Cardiac septum (tissue), 1 donor: ENCODE results near the gene SCTR. TPM values are rescaled to one million over a fixed set of nuclear protein-coding genes. Genes with fewer than 3 reads are reported as not detected.

ENCODE experiments used
- DNase-seq: peaks from one replicate; pipeline ENCODE4 v3.0.0-alpha.2; 2020; ENCODE audit warnings: low spot score
- intact Hi-C: fragments of 100-400 bp; cut with DNase I; formaldehyde crosslinking; loops from one replicate; pipeline ENCODE4 v1.14.0; 2022
- total RNA-seq: library from RNA; stranded (reverse); fragmentation: NEBNext Ultra II Directional; extraction: Animal tissue kit (Norgen Biotek cat#: 25700); gene quantifications from one replicate; pipeline ENCODE4 v1.2.1, GENCODE V29; 2021
- donor health status: DM: no; HTN: no; CAD: no.

Gene SCTR
- total RNA-seq, 1 donor from 2014 or later = 0.59 TPM

GRCh38 chr2:119490106-119490505, 34.2 kb downstream of the SCTR start:
- intact Hi-C loops = no loop called here
- no peak for DNase-seq

DNA sequence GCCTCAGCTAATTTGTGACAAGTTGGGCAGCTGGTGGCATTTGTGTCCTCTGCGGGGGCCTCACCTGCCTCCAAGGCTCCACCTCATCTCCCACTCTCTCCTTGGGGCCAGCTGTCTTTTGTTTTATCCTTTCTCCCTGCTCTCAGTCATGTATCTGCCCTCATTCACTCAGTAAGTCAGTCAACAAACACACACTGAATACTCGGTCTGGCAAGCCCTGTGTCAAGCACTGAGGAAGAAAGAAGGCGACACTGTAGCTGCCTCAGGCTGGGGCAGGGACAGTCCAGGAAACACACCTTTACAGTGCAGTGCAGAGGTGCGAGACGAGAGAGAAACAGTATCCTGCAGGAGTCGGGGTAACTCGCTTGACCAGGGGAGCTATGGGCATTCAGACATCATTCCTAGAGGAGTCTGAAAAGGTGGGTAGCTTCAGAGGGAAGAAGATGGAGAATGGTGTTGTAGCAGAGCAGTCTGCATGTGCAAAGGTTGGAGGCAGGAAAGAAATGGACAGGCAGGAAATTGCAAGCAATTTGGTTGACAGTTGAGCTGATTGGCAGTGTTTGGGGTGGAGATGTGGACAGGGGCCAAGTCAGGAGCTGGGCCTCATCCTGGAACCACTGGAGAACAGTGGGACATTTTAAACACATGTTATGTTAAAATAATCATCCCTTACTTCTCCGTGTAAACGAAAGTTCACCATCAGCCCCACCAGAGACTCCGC, 34.9 kb downstream of the SCTR start:
- DNase-seq = no peak
- intact Hi-C loops = loop anchor here (5.0 kb wide), 1 partner anchor 182 kb away; no protein-coding TSS in a partner anchor

- intact Hi-C loops = loop anchor here (5.0 kb wide), 1 partner anchor 181 kb away; no protein-coding TSS in a partner anchor
Observed at GRCh38 chr2:119488245-119489214, 35.8 kb downstream of the SCTR start.

GRCh38 chr2:119487434-119488244, 36.6 kb downstream of the SCTR start:
- intact Hi-C loops = loop anchor here (5.0 kb wide), 1 partner anchor 180 kb away; no protein-coding TSS in a partner anchor
- DNase-seq = no peak

More at GRCh38 chr2:119488245-119489214, 35.8 kb downstream of the SCTR start:
- no peak for DNase-seq

DNA sequence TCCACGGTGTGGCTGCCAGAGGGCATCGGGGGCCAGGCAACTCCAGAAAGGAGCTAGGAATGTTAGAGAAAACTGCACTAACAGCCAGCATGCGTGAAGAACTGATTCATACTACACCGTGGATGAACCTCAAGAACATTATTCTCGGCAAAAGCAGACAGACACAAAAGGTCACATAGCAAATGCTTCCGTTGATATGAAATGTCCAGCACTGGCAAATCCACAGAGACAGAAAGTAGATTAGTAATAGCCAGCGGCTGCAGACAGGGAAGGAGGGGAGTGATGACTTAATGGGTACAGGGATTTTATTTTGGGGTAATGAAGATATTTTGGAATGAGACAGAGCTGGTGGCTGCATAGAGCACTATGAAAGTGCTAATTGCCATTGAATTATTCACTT, 37.4 kb downstream of the SCTR start:
- no peak for DNase-seq
- intact Hi-C loops = loop anchor here (5.0 kb wide), 1 partner anchor 180 kb away; no protein-coding TSS in a partner anchor

GRCh38 chr2:119486196-119486827, 38.0 kb downstream of the SCTR start:
- no peak for DNase-seq
- intact Hi-C loops = loop anchor here (5.0 kb wide), 1 partner anchor 179 kb away; no protein-coding TSS in a partner anchor

DNA sequence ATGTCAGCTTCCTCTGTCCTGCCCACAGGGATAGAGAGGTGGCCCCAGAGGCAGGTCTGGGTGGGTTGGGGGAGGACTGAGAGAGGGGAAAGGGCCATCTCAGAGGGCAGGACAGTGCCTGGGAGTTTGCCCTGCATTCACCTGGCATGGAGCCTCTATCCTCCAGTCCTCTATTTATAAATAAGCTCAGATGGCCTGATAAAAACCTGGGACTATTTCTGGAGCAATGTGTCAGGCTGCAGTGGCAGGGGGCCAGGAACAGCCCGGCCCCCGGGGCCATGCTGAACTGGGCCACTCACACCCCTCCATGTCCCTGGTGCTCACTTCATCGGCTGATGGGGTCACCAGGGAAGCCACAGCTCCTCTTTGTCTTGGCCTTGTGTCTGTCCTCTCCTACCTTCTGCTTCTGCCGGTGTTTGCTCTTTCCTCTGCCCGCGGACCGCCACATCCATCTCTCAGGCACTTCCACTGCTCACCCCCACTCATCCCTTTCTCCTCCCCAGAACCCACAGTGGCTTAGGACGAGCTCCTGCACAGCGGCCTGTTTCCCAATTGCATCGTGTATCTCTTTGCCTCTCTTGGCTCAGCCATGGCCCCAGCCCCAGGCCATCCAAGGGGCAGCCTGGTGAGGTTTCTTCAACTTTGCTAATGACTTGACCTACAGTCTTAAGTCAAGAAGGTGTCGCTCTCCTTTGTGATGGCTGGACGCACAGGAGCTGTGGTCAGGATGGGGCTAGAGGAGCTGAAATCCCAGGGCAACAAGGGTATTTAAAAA, 38.8 kb downstream of the SCTR start:
- intact Hi-C loops = loop anchor here (5.0 kb wide), 1 partner anchor 178 kb away; no protein-coding TSS in a partner anchor
- DNase-seq = no peak

DNA sequence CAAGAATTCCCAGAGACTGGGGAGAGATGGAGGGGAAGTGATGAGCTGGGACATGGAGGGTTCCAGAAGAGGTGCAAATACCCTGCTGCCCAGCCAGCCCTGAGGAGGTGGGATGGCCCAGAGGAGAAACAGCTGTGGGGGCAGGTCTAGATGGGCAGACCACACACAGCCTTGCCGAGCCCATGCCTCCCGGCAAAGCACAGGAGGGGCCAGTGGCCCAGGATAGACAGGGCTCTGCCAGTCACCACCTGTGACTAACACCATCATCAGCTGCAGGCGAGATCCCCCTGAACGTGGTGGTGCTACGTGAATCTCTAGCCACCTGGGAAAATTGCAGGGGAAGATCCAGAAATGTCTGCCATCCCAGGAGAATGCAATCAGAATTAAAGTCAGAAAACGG, 39.4 kb downstream of the SCTR start:
- intact Hi-C loops = loop anchor here (5.0 kb wide), 2 partner anchors 133 to 178 kb away; no protein-coding TSS in a partner anchor
- DNase-seq = no peak

DNA sequence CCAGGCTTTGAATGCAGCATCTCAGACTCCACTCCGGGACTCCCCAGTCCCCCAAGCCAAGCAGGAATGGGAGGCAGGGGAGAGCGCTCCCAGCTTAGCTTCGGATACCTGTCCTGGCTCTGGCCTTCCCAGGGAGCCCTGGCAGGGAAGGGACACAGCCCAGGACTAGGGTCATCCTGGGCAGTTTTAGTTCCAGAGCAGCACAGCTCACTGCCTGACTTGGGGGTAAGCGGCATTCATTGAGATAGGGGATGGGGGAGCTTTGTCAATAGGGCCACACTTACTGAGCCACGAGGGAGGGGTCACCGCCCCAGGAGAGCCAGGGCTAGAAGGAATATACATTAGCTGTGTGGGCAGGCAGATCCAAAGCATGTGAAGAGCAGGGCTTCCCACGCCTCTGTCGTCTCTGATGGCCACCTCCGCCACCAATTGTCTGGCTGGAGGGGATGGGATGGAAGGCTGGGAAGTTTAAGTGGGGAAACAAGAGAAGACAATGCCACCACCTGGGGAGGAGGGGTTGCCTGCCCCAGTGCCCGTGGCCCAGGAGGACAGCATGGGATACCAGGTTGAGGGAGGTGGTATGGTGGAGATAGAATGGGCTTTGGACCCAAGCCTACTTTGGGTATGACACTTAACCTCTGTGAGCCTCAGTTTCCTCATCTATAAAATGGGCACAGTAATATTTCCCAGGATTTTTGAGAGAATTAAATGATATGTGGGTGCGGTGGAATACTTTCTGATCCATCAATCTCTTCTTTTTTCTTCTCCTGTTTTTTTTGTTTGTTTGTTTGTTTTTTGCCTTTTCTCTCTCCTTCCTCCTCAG, 40.2 kb downstream of the SCTR start:
- intact Hi-C loops = loop anchor here (5.0 kb wide), 1 partner anchor 132 kb away; no protein-coding TSS in a partner anchor
- no peak for DNase-seq

GRCh38 chr2:119483395-119483753, 40.9 kb downstream of the SCTR start:
- DNase-seq = no peak
- intact Hi-C loops = loop anchor here (5.0 kb wide), 1 partner anchor 131 kb away; no protein-coding TSS in a partner anchor

- intact Hi-C loops = loop anchor here (5.0 kb wide), 1 partner anchor 130 kb away; no protein-coding TSS in a partner anchor
- DNase-seq = no peak
Observed at GRCh38 chr2:119482481-119483394, 41.5 kb downstream of the SCTR start.

GRCh38 chr2:119481501-119482455, 42.5 kb downstream of the SCTR start:
- intact Hi-C loops = loop anchor here (5.0 kb wide), 1 partner anchor 129 kb away; no protein-coding TSS in a partner anchor
- no peak for DNase-seq

GRCh38 chr2:119480718-119481142, 43.6 kb downstream of the SCTR start:
- DNase-seq = no peak
- intact Hi-C loops = loop anchor here (5.0 kb wide), 1 partner anchor 128 kb away; no protein-coding TSS in a partner anchor

GRCh38 chr2:119480184-119480583, 44.1 kb downstream of the SCTR start:
- DNase-seq = no peak
- intact Hi-C loops = loop anchor here (5.0 kb wide), 1 partner anchor 128 kb away; no protein-coding TSS in a partner anchor

- intact Hi-C loops = loop anchor here (10.0 kb wide), 1 partner anchor 594 kb away; no protein-coding TSS in a partner anchor
- no peak for DNase-seq
Observed at GRCh38 chr2:119478978-119479295, 45.3 kb downstream of the SCTR start.
